DMS153 (cell line): ENCODE measurements around the gene PSME3IP1.

Experiments
- DNase-seq: peaks from one replicate; lab custom pipeline; 2025; lab: John Stamatoyannopoulos, UW

Gene PSME3IP1

GRCh38 chr16:57167538-57167937, 18.3 kb downstream of the PSME3IP1 start:
- no peak for DNase-seq

GRCh38 chr16:57166951-57167350, 18.9 kb downstream of the PSME3IP1 start:
- DNase-seq = no peak

GRCh38 chr16:57166451-57166850, 19.4 kb downstream of the PSME3IP1 start:
- no peak for DNase-seq

GRCh38 chr16:57165938-57166337, 19.9 kb downstream of the PSME3IP1 start:
- DNase-seq = peak; percentile 24

- DNase-seq = no peak
Measured at GRCh38 chr16:57165483-57165882, 20.4 kb downstream of the PSME3IP1 start.

- DNase-seq = no peak
Measured at GRCh38 chr16:57163842-57164241, 22.0 kb downstream of the PSME3IP1 start.

- DNase-seq = no peak
Measured at GRCh38 chr16:57159447-57159846, 26.4 kb downstream of the PSME3IP1 start.

GRCh38 chr16:57157533-57157932, 28.3 kb downstream of the PSME3IP1 start:
- DNase-seq = no peak

GRCh38 chr16:57156351-57156703, 29.5 kb downstream of the PSME3IP1 start:
- DNase-seq = no peak

GRCh38 chr16:57155702-57156350, 30.0 kb downstream of the PSME3IP1 start:
- DNase-seq = no peak

GRCh38 chr16:57153841-57154240, 32.0 kb downstream of the PSME3IP1 start:
- DNase-seq = no peak

- peak; percentile 45 for DNase-seq
Measured at GRCh38 chr16:57152096-57153093, 33.4 kb downstream of the PSME3IP1 start.

GRCh38 chr16:57151369-57151768, 34.5 kb downstream of the PSME3IP1 start:
- DNase-seq = no peak

- DNase-seq = no peak
Measured at GRCh38 chr16:57150682-57151330, 35.0 kb downstream of the PSME3IP1 start.

- no peak for DNase-seq
Measured at GRCh38 chr16:57149391-57149790, 36.4 kb downstream of the PSME3IP1 start.

GRCh38 chr16:57148481-57148880, 37.4 kb downstream of the PSME3IP1 start:
- DNase-seq = no peak

- DNase-seq = no peak
Measured at GRCh38 chr16:57147381-57148221, 38.2 kb downstream of the PSME3IP1 start.

- no peak for DNase-seq
Measured at GRCh38 chr16:57146735-57147134, 39.1 kb downstream of the PSME3IP1 start.

GRCh38 chr16:57146040-57146647, 39.7 kb downstream of the PSME3IP1 start:
- DNase-seq = no peak

- DNase-seq = no peak
Measured at GRCh38 chr16:57145046-57146021, 40.5 kb downstream of the PSME3IP1 start.
